ENCODE results near the gene CORO1C. TPM values are rescaled to one million over a fixed set of nuclear protein-coding genes. Genes with fewer than 3 reads are reported as not detected.

Gene CORO1C
- total RNA-seq, 6 experiments from 2014 or later, result 36.6 to 100 (median 57.5) TPM

DNA sequence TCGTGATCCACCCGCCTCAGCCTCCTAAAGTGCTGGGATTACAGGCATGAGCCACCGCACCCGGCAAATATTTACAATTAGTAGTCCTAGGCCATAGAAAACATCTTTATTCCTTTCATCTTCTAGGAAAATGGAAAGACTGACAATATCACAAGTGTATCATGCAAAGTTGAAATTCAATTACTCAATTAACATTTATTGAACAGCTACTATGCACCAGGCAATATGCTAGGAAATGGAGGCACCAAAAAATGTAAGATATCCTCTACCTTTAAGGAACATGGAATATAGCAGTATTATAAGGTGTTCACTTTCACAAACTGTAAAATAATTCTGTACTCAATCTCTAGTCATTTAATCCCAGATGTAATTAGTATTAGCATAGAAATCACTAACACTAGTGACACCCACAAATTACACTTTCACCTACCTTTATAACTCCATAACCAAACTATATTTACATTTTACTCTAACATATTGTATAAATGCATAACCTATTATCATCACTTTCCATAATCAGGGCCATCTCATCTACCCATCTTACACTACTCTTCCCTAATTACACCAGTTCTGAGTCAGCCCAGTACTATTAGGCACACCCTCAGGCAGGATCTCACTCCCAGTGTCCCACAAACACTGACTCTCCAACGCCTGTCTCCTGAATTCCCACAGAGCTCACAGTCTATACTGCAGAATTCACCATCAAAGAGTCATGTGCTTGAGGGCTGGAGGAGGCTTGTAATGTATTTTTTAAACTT lies 10.4 kb downstream of the CORO1C start:
- Histone ChIP-seq H3K9me3 (no peaks in the 10 kb centered on the region), H3K27ac (peak overlapping the region in 1 of 3 donors; percentile 61), H3K36me3 (no peaks in the 10 kb centered on the region), H3K4me3 (no peak overlapping the region), H3K4me1 (peaks cover 0 to 16% (median 5%) of the 10 kb centered on the region in 4 donors), H3K27me3 (no peaks in the 10 kb centered on the region)
- DNase-seq, result no peak
- TF ChIP-seq, protein P1, sequence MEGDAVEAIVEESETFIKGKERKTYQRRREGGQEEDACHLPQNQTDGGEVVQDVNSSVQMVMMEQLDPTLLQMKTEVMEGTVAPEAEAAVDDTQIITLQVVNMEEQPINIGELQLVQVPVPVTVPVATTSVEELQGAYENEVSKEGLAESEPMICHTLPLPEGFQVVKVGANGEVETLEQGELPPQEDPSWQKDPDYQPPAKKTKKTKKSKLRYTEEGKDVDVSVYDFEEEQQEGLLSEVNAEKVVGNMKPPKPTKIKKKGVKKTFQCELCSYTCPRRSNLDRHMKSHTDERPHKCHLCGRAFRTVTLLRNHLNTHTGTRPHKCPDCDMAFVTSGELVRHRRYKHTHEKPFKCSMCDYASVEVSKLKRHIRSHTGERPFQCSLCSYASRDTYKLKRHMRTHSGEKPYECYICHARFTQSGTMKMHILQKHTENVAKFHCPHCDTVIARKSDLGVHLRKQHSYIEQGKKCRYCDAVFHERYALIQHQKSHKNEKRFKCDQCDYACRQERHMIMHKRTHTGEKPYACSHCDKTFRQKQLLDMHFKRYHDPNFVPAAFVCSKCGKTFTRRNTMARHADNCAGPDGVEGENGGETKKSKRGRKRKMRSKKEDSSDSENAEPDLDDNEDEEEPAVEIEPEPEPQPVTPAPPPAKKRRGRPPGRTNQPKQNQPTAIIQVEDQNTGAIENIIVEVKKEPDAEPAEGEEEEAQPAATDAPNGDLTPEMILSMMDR (IDR thresholded peaks at IDR 0.05), result no peak
- TF ChIP-seq POLR2A (IDR thresholded peaks at IDR 0.05), result no peak
- intact Hi-C loops (cut with DNase I), result no loop called here
- ATAC-seq, result no peak
- WGBS (ENCODE audit: insufficient coverage, low coverage, low lambda C conversion rate, missing lambda C conversion rate), result 87% methylated on average over 5 of the region's 5 CpGs

DNA sequence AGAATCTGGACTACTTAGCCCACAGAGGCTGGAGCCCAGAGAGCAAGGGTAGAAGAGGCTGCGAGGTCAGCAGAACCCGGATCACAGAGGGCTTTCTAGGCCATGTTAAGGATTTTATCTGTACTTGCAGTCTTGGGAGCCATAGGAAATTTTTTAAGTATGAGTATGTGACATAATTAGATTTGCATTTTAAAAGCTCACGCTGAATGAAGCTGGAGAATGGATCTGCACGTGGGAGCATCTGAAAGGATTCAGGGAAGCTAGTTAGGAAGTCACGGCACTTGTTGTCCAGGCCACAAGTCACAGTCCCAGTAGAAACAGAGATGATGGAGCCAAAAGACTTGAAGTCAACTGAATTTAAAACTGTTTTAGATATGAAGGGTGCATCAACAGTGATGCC lies 14.1 kb downstream of the CORO1C start:
- no peak overlapping the region for H3K27ac ChIP-seq
- H3K9me3 ChIP-seq, result no peaks in the 10 kb centered on the region
- no peaks in the 10 kb centered on the region for H3K27me3 ChIP-seq
- ATAC-seq (no peak), DNase-seq (no peak)
- intact Hi-C loops (cut with DNase I), result no loop called here
- H3K4me1 ChIP-seq, result peaks cover 0 to 8% (median 0%) of the 10 kb centered on the region in 4 donors
- H3K36me3 ChIP-seq, result no peaks in the 10 kb centered on the region
- no peak for TF ChIP-seq POLR2A (IDR thresholded peaks at IDR 0.05)
- TF ChIP-seq, protein P1 (IDR thresholded peaks at IDR 0.05), result no peak
- H3K4me3 ChIP-seq, result no peak overlapping the region
- 89% methylated on average over 5 of the region's 5 CpGs for WGBS (ENCODE audit: insufficient coverage, low coverage, low lambda C conversion rate, missing lambda C conversion rate)

DNA sequence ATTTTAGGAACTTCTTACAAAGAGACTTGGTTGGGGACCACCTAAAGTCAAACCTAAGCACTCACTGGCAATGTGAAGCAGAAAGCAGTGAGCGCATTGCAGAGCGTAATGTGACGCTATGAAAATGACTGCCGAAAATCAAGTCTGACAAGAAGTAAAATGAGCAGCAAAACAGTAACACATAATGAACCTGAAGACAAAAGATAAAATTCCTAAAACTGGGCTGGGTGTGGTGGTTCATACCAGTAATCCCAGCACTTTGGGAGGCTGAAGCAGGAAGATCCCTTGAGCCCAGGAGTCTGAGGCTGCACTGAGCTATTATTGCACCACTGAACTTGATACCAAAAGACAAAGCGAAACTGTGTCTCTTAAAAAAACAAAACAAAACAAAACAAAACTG lies 16.5 kb downstream of the CORO1C start:
- no peak for DNase-seq
- no peaks in the 10 kb centered on the region for H3K9me3 ChIP-seq
- 94% methylated on average over 5 of the region's 5 CpGs for WGBS (ENCODE audit: insufficient coverage, low coverage, low lambda C conversion rate, missing lambda C conversion rate)
- no peaks in the 10 kb centered on the region for H3K27me3 ChIP-seq
- no peak overlapping the region for H3K27ac ChIP-seq
- no peak overlapping the region for H3K4me3 ChIP-seq
- TF ChIP-seq, protein P1 (IDR thresholded peaks at IDR 0.05), result no peak
- no peak for TF ChIP-seq POLR2A (IDR thresholded peaks at IDR 0.05)
- intact Hi-C loops (cut with DNase I), result no loop called here
- H3K4me1 ChIP-seq, result no peaks in the 10 kb centered on the region
- no peaks in the 10 kb centered on the region for H3K36me3 ChIP-seq
- no peak for ATAC-seq

DNA sequence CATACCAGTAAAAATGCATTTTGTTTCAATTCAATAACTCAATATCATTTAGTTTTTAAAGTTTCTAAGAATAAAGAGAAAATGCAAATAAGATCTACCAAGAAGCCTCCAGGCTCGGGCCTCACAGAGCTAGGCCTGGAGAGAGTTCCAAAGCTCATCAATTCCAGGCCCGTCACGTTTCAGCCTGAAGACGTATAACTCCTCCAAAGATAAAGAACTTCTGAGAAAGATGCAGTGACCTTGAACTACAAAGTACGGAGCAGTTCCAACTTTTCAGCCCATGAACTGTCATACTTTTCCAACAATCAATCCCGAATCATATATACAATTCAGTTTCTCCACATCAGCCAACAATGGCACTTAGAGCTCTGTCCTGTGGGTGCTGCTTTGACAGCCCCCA lies 17.8 kb downstream of the CORO1C start:
- intact Hi-C loops (cut with DNase I), result no loop called here
- no peak overlapping the region for H3K27ac ChIP-seq

More for the DNA sequence above, 17.8 kb downstream of the CORO1C start:
- Histone ChIP-seq H3K9me3 (no peaks in the 10 kb centered on the region), H3K4me3 (no peak overlapping the region), H3K36me3 (no peaks in the 10 kb centered on the region), H3K4me1 (no peaks in the 10 kb centered on the region), H3K27me3 (no peaks in the 10 kb centered on the region)
- no peak for ATAC-seq
- TF ChIP-seq, protein P1 (IDR thresholded peaks at IDR 0.05), result no peak
- no peak for TF ChIP-seq POLR2A (IDR thresholded peaks at IDR 0.05)
- no peak for DNase-seq
- WGBS (ENCODE audit: insufficient coverage, low coverage, low lambda C conversion rate, missing lambda C conversion rate), result 72% methylated on average over 6 of the region's 6 CpGs

Data from right lobe of liver (tissue), 6 donors.